ENCODE data around the gene FN3KRP.
A peak's percentile ranks its signal among the peaks of the same experiment; 100 is the strongest.
"Not testable (repeated sequence)": the region's sequence is repeated elsewhere in the genome, so short reads cannot be mapped to it uniquely, and the experiment has no call there.

Gene FN3KRP

DNA sequence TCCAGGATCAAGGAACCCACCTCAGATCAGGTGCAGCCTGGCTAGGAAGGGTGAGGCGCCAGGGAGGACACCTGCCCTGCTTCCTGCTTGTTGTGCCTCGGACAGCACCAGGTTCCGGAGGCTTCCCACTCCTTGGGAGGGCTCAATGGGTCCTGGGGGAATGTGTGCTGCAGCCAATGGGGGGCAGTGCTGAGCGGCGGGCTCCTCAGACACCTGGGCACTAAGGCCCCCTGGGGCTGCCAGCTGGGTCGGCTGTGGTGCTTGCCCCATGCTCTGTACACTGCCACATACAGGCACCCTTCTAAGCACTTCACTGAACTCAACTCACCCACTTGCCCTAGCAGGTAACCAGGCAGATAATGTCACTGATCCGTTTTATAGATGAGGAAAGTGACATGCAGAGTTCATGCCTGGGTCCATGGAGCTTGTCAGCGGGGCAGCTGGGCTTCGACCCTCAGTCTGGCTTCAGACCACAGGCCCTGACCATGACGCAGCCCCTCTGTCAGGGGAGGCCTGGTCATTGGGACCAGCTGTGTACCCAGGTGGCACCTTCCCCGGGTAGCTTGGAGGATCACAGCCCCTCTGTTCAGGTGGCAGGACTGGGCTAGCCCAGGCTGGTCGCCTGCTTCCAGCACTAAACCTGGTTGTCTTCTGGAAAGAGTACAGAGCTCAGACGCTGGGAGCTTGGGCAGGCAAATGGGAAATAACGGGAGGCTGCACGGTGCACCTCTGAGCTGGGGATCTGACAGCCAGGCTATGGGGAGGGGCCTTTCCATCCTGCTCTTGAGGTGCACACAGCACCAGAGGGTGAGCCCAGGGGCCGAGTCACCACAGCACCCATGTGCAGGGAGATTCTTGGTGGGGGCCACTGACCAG is 27.1 kb downstream of the FN3KRP start:
- DNase-seq (ENCODE audit: low spot score): no peak

DNA sequence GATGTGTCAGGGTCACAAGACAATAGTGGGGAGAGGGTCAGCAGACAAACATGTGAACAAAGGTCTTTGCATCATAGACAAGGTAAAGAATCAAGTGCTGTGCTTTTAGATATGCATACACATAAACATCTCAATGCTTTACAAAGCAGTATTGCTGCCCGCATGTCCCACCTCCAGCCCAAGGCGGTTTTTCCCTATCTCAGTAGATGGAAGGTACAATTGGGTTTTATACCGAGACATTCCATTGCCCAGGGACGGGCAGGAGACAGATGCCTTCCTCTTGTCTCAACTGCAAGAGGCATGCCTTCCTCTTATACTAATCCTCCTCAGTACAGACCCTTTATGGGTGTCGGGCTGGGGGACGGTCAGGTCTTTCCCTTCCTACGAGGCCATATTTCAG is 28.2 kb downstream of the FN3KRP start:
- not testable (repeated sequence) for DNase-seq (ENCODE audit: low spot score)

- DNase-seq (ENCODE audit: low spot score): no peak
Observed at GRCh38 chr17:82745524-82745923, 29.0 kb downstream of the FN3KRP start.

- no peak for DNase-seq (ENCODE audit: low spot score)
Observed at GRCh38 chr17:82748756-82749155, 32.2 kb downstream of the FN3KRP start.

DNA sequence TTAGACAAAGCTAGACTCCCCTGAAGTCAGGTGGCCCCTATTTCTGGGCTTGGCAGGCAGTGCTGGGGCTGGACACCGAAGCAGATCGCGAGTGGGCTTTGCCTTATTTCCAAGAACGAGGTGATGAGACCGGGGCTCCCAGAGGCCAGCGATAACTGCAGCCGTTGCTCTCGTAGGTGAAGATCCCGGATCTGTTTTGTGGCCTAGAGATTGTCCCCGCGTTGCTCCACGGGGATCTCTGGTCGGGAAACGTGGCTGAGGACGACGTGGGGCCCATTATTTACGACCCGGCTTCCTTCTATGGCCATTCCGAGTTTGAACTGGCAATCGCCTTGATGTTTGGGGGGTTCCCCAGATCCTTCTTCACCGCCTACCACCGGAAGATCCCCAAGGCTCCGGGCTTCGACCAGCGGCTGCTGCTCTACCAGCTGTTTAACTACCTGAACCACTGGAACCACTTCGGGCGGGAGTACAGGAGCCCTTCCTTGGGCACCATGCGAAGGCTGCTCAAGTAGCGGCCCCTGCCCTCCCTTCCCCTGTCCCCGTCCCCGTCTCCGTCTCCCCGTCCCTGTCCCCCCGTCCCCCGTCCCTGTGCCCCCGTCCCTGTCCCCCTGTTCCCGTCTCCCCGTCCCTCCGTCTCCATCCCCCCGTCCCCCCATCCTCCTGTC is 33.9 kb downstream of the FN3KRP start:
- DNase-seq (ENCODE audit: low spot score): no peak

- no peak for DNase-seq (ENCODE audit: low spot score)
Observed at GRCh38 chr17:82751171-82751570, 34.7 kb downstream of the FN3KRP start.

DNA sequence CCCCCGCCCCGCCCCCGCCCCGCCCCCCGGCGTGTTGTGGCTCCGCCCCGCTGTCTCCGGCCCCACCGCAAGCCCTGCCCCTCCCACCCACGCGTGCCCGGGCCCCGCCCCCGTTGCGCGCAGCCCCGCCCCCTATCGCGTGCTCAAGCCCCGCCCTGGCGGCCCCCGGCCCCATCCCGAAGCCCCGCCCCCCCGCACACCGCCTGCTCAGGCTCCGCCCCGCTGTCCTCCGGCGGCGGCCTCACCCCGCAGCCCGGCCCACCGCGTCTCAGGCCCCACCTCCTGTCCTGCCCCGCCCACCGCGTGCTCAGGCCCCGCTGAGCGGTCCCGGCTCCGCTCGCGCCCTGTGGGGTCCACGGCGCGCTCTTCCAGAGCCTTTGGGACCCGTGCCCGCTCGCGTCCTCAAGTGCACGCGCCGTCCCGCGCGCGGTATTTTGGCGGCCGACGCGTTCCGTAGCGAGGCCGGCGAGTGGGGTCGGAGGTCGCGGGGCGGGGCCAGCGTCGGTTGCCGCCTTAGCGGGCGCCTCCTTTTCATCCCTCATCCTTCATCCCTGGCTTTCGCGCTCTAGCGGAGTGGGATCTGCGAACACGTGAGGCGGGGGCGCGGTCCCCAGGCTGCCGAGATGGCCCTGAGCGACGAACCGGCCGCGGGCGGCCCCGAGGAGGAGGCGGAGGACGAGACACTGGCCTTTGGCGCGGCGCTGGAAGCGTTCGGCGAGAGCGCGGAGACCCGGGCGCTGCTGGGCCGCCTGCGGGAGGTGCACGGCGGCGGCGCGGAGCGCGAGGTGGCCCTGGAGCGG is 35.3 kb downstream of the FN3KRP start, which contains the start of gene TBCD:
Gene TBCD (plus strand): TSS at position 495 of the 800 bp plus-strand sequence. CDS start 129 bp downstream, at position 624.
- DNase-seq (ENCODE audit: low spot score): peak; percentile 87

- peak; percentile 38 for DNase-seq (ENCODE audit: low spot score)
Observed at GRCh38 chr17:82752371-82753200, 36.1 kb downstream of the FN3KRP start.

DNA sequence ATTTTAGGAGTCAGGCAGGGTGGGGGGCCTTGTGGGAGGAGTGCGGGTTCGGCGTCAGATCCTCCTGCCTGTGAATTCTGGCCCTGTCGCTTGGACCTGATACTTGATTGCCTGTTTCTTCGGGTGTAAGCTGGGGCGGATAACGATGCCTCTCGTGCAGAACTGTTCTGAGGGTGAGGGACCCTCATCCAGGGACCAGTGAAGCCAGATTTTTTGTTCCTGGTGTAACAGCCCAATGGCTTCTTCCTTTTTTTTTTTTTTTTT is 36.6 kb downstream of the FN3KRP start:
- no peak for DNase-seq (ENCODE audit: low spot score)

GRCh38 chr17:82754297-82755208 is 38.0 kb downstream of the FN3KRP start:
- DNase-seq (ENCODE audit: low spot score): no peak

DNA sequence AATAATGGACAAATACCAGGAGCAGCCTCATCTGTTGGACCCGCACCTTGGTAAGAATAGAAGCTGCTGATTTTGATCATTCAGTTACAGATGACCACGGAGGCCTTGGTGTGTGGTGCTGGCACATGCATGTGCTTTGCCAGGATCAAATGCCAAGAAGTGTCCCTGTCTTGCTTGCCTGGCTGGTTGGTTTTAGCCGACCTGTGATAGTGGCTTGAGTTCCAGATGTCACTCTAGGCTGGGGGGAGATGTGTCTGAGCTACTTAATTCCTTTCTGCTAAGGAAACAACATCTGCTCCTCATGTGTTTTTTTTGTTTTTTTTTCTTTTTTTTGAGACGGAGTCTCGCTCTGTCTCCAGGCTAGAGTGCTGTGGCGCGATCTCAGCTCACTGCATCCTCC is 39.7 kb downstream of the FN3KRP start:
- no peak for DNase-seq (ENCODE audit: low spot score)

DNA sequence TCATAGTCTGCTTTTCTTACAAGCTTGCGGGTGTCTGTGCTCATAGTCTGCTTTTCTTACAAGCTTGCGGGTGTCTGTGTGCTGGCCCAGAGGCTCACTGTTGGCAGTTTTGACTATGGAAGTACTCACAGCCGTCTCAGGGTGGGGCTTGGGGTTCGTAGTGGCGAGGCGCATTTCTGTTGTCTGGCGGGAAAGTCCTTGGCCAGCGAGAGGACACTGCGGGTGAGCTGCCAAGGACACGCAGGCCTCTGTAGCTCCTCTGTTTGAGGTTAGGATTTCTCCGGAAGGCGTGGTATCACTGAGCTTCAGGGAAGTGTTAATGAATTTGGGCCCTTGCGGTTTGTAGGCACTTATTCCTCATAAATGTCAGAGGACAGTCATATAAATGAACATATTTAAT is 48.9 kb downstream of the FN3KRP start:
- DNase-seq (ENCODE audit: low spot score): no peak

DNA sequence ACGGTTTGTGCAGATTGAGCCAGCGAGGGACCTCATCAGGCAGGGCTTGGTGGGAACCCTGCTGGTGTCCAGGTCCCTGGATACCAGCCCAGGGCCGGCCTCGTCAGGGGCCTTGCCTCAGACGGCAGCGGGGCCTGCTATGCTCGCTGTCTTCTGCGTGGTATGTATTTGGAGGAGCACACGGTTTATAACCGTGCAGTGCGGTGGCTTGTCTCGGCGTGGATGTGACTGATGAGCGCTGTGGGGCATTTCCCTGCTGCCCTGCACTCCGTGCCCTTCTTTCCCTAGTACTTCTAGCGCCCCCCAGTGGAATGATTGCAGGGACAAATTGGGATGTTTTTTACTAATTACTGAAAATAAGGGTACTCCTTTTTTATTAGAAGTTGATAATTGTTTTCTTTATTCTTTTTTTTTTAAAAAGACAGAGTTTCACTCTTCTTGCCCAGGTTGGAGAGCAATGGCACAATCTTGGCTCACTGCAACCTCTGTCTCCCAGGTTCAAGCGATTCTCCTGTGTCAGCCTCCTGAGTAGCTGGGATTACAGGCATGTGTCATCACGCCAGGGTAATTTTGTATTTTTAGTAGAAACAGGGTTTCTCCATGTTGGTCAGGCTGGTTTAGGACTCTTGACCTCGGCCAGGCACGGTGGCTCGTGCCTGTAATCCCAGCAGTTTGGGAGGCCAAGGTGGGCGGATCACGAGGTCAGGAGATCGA is 50.7 kb downstream of the FN3KRP start:
- peak; percentile 70 for DNase-seq (ENCODE audit: low spot score)

DNA sequence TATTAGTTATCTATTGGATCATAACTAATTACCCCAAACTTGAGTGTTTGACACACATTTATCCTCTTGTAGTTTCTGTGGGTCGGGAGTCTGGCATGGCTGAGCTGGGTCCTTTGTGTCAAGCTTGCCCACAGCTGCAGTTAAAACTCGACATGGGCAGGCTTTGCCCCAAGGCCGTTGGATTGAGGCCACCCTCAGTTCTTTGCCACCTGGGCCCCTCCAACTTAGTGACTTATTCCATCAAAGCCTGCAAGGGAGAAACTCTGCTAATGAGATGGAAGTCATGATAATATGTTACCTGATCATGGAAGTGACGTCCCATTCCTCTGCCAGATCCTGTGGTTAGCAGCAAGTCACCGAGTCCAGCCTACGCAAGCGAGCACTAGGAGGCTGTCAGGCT is 52.5 kb downstream of the FN3KRP start:
- DNase-seq (ENCODE audit: low spot score): no peak

DNA sequence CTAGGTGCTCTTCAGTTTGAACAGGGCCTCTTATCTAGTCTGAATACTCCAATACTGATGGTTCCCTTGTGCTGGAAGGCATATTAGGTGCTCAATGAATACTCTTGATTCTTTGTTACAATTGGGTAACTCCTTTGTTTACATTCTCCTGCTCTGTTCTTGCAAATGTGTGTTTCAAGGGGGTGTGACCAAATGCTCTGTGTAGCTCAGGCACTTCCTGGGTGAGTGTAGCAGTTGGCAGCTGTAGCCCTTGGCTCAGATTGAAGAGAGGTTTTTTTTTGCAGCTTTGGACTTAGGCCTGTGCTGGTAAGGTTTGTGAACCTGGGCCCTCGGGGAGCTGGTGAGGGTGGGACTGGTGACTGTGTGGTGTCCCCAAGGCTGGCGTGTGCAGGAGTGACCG is 55.5 kb downstream of the FN3KRP start:
- DNase-seq (ENCODE audit: low spot score): no peak

DNA sequence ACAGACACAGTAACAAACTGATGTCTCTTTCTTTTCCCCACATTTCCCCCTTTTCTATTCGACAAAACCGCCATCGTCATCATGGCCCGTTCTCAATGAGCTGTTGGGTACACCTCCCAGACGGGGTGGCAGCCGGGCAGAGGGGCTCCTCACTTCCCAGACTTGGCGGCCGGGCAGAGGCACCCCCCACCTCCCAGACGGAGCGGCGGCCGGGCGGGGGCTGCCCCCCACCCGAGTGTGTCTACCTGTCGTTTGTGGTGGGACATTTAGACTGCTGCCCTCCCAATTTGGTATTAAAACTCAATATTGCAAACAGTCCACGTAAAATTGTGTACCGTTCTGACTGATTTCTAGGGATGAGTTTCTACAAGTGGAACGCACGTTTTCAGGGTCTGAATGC is 58.0 kb downstream of the FN3KRP start:
- DNase-seq (ENCODE audit: low spot score): not testable (repeated sequence)

- DNase-seq (ENCODE audit: low spot score): no peak
Observed at GRCh38 chr17:82775001-82775823, 58.7 kb downstream of the FN3KRP start.

DNA sequence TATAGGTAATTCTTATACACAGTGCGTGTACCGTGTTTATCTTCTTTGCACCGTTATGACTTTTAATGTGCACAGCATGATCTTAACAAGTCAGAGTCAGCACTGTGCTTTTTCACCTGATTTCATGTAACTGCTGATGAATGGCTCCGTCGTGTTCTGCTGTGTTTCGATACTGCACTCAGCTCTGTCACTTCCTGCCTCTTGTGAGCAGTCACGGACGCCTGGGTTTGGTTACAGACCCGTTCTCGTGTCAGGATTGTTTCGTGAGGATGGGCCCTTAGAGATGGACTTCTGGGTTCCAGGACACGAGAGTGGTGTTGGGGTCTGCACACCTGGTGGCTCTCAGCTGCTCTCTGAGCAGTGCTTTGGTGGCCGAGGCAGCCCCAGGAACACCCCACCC is 59.9 kb downstream of the FN3KRP start:
- no peak for DNase-seq (ENCODE audit: low spot score)

Measured in NAMALWA (cell line).